Measurements from ENCODE around the gene NFIB.

Gene NFIB

GRCh38 chr9:14345354-14346230 lies 31.7 kb upstream of the NFIB start:
- TF ChIP-seq, protein P1, sequence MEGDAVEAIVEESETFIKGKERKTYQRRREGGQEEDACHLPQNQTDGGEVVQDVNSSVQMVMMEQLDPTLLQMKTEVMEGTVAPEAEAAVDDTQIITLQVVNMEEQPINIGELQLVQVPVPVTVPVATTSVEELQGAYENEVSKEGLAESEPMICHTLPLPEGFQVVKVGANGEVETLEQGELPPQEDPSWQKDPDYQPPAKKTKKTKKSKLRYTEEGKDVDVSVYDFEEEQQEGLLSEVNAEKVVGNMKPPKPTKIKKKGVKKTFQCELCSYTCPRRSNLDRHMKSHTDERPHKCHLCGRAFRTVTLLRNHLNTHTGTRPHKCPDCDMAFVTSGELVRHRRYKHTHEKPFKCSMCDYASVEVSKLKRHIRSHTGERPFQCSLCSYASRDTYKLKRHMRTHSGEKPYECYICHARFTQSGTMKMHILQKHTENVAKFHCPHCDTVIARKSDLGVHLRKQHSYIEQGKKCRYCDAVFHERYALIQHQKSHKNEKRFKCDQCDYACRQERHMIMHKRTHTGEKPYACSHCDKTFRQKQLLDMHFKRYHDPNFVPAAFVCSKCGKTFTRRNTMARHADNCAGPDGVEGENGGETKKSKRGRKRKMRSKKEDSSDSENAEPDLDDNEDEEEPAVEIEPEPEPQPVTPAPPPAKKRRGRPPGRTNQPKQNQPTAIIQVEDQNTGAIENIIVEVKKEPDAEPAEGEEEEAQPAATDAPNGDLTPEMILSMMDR (IDR thresholded peaks at IDR 0.05; ENCODE audit: low read depth, low read length) = no peak
- H3K4me3 ChIP-seq (ENCODE audit: low read depth, low read length) = no peak overlapping the region

- TF ChIP-seq, protein P1 (IDR thresholded peaks at IDR 0.05; ENCODE audit: low read depth, low read length) = no peak
- no peak overlapping the region for H3K4me3 ChIP-seq (ENCODE audit: low read depth, low read length)
Measured at GRCh38 chr9:14344941-14345353, 31.0 kb upstream of the NFIB start.

DNA sequence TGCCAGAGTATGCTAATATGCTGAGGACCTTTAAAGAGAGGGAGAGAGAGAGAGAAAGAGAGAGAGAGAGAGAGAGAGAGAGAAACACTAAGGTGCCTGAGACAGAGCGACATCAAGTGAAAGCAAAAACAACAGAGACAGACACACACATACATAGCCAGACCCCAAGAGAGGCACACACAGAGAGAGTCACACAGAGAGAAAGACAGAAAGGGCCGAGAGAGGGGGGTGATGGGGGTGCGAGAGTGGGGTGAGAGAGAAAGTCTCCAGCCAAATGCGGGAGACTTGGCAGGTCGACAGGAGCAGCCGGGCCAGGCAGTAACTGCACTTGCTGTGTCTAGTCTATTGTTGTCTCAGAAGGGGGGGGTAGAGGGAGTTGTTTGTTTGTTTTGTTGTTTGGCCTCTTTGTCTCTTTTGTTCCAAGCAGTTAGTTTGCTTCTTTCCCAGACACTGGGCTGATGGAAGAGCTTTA lies 30.1 kb upstream of the NFIB start:
- TF ChIP-seq, protein P1 (IDR thresholded peaks at IDR 0.05; ENCODE audit: low read depth, low read length) = no peak
- H3K4me3 ChIP-seq (ENCODE audit: low read depth, low read length) = no peak overlapping the region

DNA sequence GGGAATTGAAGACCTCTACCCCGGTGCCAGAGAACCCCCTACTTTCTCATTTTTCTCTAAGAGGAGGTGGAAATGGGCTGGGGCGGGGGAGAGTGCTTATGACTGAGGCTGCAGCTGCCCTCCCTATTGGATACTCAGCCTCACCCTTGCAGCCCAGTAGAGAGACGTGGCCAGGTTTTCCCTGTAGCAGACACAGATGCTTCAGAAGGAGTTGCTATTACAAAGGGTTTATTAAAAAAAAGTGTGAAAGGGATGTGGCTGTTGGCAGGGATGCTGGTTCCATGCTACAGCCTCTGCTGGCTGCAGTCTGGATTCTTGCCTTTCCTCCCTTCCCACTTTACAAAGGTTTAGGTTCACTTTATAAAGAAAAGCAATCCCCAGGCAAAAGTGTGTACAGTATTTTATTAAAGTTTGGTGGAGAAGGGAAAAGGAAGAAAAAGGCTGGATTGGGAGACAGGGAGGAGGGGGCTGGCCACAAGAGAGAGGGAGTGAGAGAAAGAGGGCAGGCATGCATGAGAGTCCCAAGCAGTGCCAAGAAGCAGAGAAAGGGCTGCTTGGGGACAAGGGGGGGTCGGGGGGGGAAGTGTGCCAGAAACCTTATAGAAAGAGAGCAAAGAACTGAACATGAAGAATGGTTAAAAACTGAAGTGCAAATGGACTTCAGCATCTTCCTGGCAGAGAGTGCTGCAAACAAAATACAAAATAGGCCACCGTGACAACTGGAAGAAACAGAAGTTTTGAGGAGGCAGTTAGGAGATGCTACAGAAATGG lies 29.5 kb upstream of the NFIB start:
- no peak overlapping the region for H3K4me3 ChIP-seq (ENCODE audit: low read depth, low read length)
- TF ChIP-seq, protein P1 (IDR thresholded peaks at IDR 0.05; ENCODE audit: low read depth, low read length) = no peak

DNA sequence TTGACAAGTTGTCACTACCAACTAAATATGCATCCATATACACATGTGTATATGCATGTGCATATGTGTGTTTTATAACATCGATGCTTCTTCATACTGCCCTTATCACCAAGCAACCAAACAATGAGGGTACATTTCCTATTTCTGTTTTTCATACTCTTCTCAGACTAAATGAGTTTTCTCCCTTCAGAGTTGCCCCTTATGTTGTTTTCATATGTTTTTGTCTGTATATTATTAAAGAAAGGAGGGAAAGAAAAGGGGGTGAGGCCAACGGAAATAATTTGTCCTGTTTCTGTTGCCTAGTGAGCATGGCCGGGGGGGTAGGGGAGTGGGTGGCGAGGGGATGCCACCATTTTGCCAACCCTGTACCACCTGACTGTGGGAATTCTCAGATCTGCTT lies 28.8 kb upstream of the NFIB start:
- TF ChIP-seq, protein P1 (IDR thresholded peaks at IDR 0.05; ENCODE audit: low read depth, low read length) = no peak
- H3K4me3 ChIP-seq (ENCODE audit: low read depth, low read length) = no peak overlapping the region

DNA sequence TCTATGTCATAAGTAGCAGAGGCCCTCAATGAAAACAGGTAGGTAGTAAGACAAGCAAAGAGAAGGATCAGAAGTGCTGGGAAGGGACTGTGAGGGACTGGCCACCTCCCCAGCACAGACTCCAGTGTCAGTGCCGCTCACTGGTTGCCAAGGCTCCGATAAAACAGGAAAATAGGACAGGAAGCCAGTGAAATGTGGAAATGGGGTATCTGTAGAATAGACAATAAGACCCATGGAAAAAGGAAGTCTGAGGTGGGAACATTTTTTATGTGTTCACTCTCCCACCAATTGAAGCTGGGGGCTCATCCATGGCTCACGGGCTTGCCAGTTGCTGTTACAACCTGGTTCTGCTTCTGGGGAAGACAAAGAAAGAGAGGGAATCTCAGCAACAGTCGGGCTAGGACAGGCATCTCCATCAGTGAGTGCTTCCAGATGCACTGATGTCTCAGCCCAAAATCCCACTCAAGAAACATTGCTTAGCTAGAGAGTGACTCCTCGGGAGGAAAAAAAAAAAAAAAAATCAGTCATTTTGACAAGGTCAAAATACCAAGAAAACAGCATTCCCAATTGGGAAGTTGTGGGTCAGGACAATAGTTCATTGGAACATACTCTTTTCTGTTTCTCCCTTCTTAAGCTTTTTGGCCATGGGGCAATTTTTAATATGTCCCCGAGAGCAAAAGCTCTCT lies 27.6 kb upstream of the NFIB start:
- TF ChIP-seq, protein P1 (IDR thresholded peaks at IDR 0.05; ENCODE audit: low read depth, low read length) = no peak
- H3K4me3 ChIP-seq (ENCODE audit: low read depth, low read length) = no peak overlapping the region

Data from WI38 (cell line).